GM18951 (cell line): ENCODE measurements around the gene RNF220.

ENCODE experiments used
- POLR2A ChIP-seq: IDR thresholded peaks from 4 replicates; pipeline ENCODE4 v1.6.1; 2011; ENCODE audit warnings: mild to moderate bottlenecking; ENCODE audit not compliant: insufficient read length, insufficient read depth; ENCODE audit errors: extremely low read depth
- in situ Hi-C: fragments of 300-500 bp; cut with MboI; formaldehyde crosslinking; loops from one replicate; pipeline ENCODE4 v1.12.0; 2022; ENCODE audit warnings: low sequenced_read_pairs, mixed read lengths, inconsistent platforms; ENCODE audit not compliant: unreplicated experiment

The RNF220 gene

GRCh38 chr1:44425341-44426082, 20.5 kb downstream of the RNF220 start:
- in situ Hi-C loops, result no loop called here
- TF ChIP-seq POLR2A, result no peak

DNA sequence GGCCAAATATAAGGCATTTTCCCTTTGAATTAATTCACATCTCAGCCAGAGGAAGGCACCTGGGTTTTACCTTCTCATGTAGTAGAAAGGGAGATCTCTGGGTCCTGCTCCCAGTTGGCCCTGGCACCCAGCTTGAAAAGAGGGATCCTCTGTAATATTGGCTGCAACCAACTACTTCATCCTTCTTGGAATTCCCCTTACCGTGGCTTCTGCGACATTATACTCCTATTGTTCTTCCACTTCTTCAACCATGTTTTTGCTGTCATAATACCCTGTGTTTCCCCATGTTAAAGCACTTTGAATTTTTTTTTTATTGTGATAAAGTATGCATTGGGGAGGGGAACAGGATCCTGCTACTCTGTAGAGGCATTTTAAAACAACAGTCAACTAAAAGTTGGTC, 26.8 kb downstream of the RNF220 start:
- in situ Hi-C loops, result no loop called here
- TF ChIP-seq POLR2A, result no peak

- no peak for TF ChIP-seq POLR2A
- in situ Hi-C loops, result no loop called here
Observed at GRCh38 chr1:44433209-44433608, 28.2 kb downstream of the RNF220 start.

DNA sequence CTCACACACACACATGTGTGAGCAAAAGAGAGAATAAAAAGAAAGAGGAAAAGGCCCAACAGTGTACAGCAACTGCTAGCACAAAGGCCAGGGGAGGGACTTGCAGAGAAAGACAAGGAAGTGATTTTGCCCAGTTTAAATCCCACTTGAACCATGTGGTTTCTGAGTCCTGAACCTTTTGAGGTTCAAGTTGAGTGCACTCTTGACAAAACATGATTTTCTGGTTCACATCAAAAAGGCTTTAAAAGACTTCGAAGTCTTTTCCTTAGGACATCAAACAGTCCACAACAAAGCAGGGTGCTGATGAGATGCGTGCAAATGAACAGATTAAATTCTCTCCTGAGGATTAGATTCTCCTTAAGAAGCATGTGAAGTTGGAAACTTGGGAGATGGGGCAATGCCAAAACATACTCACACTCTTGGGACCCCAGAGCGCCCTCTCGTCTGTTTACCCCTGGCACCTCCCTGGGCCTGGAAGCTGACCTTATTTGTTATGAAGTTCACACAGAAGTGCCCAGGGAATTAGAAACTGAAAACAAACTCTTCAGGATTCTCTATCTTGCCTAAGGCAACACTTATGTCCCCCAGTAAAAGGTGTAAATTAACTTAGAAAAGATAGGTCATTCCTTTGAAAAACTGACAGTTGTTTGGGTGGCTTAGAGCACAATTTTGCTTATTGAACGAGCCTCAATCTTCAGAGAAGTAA, 31.5 kb downstream of the RNF220 start:
- in situ Hi-C loops, result no loop called here
- no peak for TF ChIP-seq POLR2A

DNA sequence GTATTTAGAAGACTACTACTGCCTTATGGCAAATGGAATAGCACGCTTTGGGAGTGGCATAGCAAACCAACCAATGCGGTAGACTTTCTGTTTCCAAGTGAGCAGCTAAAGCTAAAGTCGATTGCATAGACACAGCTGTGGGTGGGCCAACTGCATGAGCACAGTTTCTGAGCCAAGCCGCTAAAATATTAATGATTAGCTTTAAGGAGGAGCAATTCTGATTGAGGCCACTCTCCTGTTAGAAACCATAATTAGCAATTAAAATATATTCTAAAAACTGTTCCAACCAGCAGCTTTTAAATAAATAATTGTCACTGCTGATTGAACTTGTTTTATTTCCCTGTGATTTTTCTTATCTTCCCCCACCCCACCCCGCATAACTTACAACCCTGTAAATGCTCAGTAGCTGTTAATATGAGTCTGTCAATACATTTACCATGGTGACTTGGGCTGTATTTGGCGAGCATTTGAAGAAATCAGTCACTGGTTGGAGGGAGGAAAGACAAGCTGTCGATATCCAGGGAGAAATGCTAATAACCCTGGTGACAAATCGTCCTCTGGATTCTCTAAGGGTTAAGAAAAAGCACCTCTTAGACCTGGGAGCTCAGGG, 32.2 kb downstream of the RNF220 start:
- TF ChIP-seq POLR2A, result no peak
- in situ Hi-C loops, result no loop called here

DNA sequence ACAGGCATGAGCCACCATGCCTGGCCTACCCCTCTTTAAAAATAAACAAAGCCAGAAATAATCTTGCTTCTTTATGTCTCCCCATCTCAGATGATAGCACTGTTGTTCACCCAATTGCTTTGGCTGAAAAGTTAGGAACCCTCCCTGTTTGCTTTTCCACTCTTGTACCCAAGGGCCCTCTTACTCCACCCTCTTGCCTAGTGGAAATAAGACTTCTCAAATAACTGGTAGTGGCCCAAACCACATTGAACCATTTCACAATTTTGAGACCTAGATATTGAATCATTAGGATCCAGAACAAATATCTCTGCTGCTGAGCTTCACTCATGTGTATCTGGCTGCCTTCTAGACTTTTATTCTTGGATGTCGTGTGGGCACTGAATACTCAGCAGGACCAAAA, 37.7 kb downstream of the RNF220 start:
- in situ Hi-C loops, result no loop called here
- no peak for TF ChIP-seq POLR2A

DNA sequence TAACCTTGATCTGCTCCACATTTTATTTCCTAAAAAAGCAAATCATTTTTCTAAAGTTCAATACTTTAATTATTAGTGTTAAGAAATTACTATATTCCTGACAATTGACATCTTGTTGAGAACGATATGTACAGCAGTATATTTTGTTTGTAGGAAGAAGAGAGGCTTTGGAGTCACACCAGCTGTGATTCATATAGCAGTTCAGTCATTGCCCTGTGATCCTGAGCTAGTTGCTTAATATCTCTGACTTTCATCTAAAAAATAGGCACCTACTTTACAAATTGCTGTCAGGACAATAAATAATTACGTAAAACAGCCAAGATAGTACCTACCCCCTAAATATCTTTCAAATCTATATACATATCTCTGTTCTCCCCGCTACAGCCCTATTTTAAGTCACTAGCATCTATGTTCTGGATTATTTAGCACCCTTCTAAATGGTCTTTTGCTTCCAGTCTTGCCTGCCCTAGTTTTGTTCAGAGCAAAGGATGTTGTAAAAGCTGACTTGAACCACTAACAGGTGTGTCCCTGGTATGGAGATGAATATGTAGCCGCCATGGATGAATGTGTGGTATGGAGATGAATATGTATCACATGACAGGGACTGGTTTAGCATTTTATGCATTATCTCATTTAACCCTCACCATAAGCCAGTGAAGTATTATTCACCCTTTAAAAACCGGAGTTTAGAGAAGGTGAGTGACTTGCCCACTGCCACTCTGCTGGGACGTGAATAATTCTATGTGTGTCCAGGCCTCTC, 42.2 kb downstream of the RNF220 start:
- in situ Hi-C loops, result no loop called here
- no peak for TF ChIP-seq POLR2A

DNA sequence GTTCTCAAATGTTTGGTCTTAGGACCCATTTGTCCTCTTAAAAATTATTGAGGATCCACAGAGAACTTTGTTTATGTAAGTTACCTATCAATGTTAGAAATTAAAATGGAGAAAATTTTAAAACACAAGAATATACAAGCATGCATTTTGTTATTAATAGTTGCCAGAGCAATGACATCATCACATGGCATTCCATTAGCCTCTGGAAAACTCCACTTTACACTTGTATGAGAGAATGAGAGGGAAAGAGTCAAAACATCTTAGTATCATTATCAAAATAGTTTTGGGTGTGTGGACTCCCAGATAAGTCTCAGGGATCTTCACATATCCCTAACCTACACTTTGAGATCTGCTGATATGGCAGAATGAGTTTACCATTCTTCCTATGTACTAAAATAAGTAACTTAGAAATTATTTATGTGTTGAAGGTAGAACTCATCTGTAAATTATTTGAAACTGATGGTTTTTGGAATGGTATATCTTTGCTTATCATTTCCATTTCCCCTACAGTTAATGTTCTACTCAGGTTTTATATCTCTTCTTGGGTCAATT, 48.8 kb downstream of the RNF220 start:
- TF ChIP-seq POLR2A, result no peak
- in situ Hi-C loops, result no loop called here

DNA sequence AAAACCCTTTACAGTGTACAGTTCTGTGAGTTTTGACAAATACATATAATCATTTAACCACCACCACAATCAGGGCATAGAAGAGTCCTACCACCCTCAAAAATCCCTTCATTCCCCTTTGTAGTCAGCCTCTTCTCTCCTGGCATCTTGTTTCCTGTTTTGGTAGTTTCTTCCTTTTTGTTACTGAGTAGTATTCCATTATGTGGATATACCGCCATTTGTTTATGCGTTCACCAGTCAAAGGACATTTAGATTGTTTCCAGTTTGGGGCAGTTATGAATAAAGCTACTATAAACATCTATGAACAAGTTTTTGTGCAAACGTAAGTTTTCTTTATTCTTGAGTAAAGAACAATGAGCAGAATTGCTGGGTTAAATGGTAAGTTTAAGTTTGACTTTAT, 49.6 kb downstream of the RNF220 start:
- TF ChIP-seq POLR2A, result no peak
- in situ Hi-C loops, result no loop called here

DNA sequence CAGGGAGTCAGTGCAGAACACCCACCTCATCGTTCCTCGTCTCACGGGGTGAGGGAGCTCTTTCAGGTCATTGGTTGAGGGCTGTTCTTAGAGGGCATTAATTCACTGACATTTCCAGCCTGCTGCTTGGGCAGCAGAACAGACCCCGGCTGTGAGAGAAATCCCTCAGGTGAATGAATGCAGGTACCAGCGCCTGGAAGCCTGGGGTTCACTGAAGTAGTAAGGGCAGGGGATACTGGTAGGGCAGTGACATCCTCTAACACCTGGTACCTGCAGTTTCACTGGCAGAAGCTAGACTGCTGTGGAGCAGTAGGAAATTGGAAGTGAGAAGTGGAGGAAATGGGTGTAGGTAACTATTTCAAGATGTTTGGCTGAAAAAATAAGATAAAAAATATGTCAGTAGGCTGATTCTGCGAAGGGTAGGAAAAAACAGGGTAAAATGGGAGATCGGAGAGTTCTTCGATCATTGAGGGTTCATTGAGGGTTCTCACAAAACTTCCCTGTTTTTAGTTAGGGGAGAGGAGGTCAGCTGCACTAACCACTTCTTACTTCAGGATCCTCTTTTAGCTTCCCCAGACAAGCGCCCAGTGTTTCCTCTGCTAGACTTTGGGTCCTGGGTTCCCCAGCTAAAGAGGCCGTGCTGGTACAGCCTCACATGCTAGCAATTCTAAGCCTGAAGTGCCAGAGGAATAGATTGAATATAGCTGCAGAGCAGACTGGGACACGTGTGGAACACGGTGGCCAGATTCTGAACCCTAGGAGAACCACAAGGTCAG, 55.2 kb downstream of the RNF220 start:
- in situ Hi-C loops, result no loop called here
- no peak for TF ChIP-seq POLR2A

- TF ChIP-seq POLR2A, result no peak
Observed at GRCh38 chr1:44464361-44464760, 59.3 kb downstream of the RNF220 start.

GRCh38 chr1:44467566-44467965, 62.5 kb downstream of the RNF220 start:
- in situ Hi-C loops, result no loop called here
- no peak for TF ChIP-seq POLR2A

More at GRCh38 chr1:44464361-44464760, 59.3 kb downstream of the RNF220 start:
- in situ Hi-C loops, result no loop called here

DNA sequence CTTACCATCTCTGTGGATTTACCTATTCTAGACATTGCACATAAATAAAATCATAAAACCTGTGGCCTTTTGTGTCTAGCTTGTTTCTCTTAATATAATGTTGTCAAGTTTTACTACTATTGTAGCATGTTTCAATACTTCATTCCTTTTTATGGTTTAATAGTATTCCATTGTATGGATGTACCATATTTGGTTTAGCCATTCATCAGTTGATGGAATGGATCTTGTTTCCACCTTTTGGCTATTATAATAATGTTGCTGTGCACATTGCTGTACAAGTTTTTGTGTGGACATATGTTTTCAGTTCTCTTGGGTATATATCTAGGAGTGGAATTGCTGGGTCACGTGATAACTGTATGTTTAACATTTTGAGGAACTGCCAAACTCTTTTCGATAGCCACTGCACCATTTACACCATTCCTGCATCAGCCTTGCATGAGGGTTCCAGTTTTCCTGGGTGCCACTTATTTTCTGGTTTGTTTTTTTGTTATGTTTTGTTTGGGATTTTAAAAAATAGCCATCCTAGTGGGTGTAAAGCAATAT, 66.9 kb downstream of the RNF220 start:
- in situ Hi-C loops, result no loop called here
- no peak for TF ChIP-seq POLR2A
